ENCODE measurements around the gene TGFA. TPM values are rescaled to one million over a fixed set of nuclear protein-coding genes. Genes with fewer than 3 reads are reported as not detected.

The TGFA gene
- total and polyA plus RNA-seq, 7 experiments from 2014 or later: 0.44 to 3.2 (median 1.9) TPM; not detected in 1

- no peak overlapping the region for H3K27ac Mint-ChIP-seq
- CTCF ChIA-PET: no interaction called here
- no peak overlapping the region for H3K4me3 Mint-ChIP-seq
- Histone ChIP-seq H3K27ac (ENCODE audit: low read depth, low read length) (no peak overlapping the region), H3K36me3 (ENCODE audit: control insufficient read depth in 2 of 3, insufficient read depth in 3 of 3, low read length in 3 of 3) (no peaks in the 10 kb centered on the region), H3K27me3 (ENCODE audit: control insufficient read depth in 2 of 2, insufficient read depth in 2 of 2, low read length in 2 of 2) (no peaks in the 10 kb centered on the region), H3K4me3 (ENCODE audit: low read length) (no peak overlapping the region), H3K4me1 (ENCODE audit: control insufficient read depth in 2 of 2, insufficient read depth in 2 of 2, low read length in 2 of 2) (no peaks in the 10 kb centered on the region), H3K9me3 (ENCODE audit: control insufficient read depth in 2 of 3, low read length in 3 of 3) (no peaks in the 10 kb centered on the region)
- H3K27me3 Mint-ChIP-seq: peaks cover 0 to 22% (median 6%) of the 10 kb centered on the region in 5 donors
- intact Hi-C loops (cut with micrococcal nuclease): no loop called here
- H3K9me3 Mint-ChIP-seq: peaks cover 0 to 7% (median 0%) of the 10 kb centered on the region in 11 donors
- no peak for DNase-seq
- POLR2A ChIA-PET: no interaction called here
- no peak for ATAC-seq
- H3K4me1 Mint-ChIP-seq: peaks cover 0 to 2% (median 0%) of the 10 kb centered on the region in 7 donors
- no peaks in the 10 kb centered on the region for H3K36me3 Mint-ChIP-seq
Observed at GRCh38 chr2:70580352-70580751, 26.7 kb upstream of the TGFA start.

- no peak for ATAC-seq
- Histone ChIP-seq H3K27ac (ENCODE audit: low read depth, low read length) (no peak overlapping the region), H3K4me1 (ENCODE audit: control insufficient read depth in 2 of 2, insufficient read depth in 2 of 2, low read length in 2 of 2) (no peaks in the 10 kb centered on the region), H3K9me3 (ENCODE audit: control insufficient read depth in 2 of 3, low read length in 3 of 3) (no peaks in the 10 kb centered on the region), H3K4me3 (ENCODE audit: low read length) (no peak overlapping the region), H3K36me3 (ENCODE audit: control insufficient read depth in 2 of 3, insufficient read depth in 3 of 3, low read length in 3 of 3) (no peaks in the 10 kb centered on the region), H3K27me3 (ENCODE audit: control insufficient read depth in 2 of 2, insufficient read depth in 2 of 2, low read length in 2 of 2) (no peaks in the 10 kb centered on the region)
- H3K27me3 Mint-ChIP-seq: peaks cover 3 to 47% (median 7%) of the 10 kb centered on the region in 5 donors
- no peak for DNase-seq
- H3K27ac Mint-ChIP-seq: no peak overlapping the region
- POLR2A ChIA-PET: no interaction called here
- peaks cover 0 to 5% (median 0%) of the 10 kb centered on the region in 5 donors for H3K36me3 Mint-ChIP-seq
- CTCF ChIA-PET: interaction anchor here (0.6 kb wide), 1 partner anchor 14 kb away, joined by 4 read pairs; no protein-coding TSS in a partner anchor
- H3K9me3 Mint-ChIP-seq: peaks cover 0 to 9% (median 0%) of the 10 kb centered on the region in 11 donors
- H3K4me3 Mint-ChIP-seq: no peak overlapping the region
- intact Hi-C loops (cut with micrococcal nuclease): no loop called here
- peaks cover 2 to 8% (median 4%) of the 10 kb centered on the region in 7 donors for H3K4me1 Mint-ChIP-seq
Observed at GRCh38 chr2:70574618-70575017, 21.0 kb upstream of the TGFA start.

- intact Hi-C loops (cut with micrococcal nuclease): no loop called here
- no peaks in the 10 kb centered on the region for H3K27me3 ChIP-seq (ENCODE audit: control insufficient read depth in 2 of 2, insufficient read depth in 2 of 2, low read length in 2 of 2)
- Mint-ChIP-seq H3K4me1 (peaks cover 2 to 8% (median 4%) of the 10 kb centered on the region in 7 donors), H3K27me3 (peaks cover 3 to 49% (median 7%) of the 10 kb centered on the region in 5 donors), H3K27ac (no peak overlapping the region), H3K36me3 (peaks cover 0 to 5% (median 0%) of the 10 kb centered on the region in 5 donors), H3K4me3 (no peak overlapping the region), H3K9me3 (peaks cover 0 to 9% (median 0%) of the 10 kb centered on the region in 11 donors)
- DNase-seq: no peak
- no peak overlapping the region for H3K4me3 ChIP-seq (ENCODE audit: low read length)
- CTCF ChIA-PET: interaction anchor here (0.6 to 1.2 kb wide), 3 partner anchors 13 to 232 kb away, joined by 3 to 4 read pairs (median 3); no protein-coding TSS in a partner anchor
- H3K9me3 ChIP-seq (ENCODE audit: control insufficient read depth in 2 of 3, low read length in 3 of 3): no peaks in the 10 kb centered on the region
- H3K27ac ChIP-seq (ENCODE audit: low read depth, low read length): no peak overlapping the region
- POLR2A ChIA-PET: no interaction called here
- no peaks in the 10 kb centered on the region for H3K36me3 ChIP-seq (ENCODE audit: control insufficient read depth in 2 of 3, insufficient read depth in 3 of 3, low read length in 3 of 3)
- no peaks in the 10 kb centered on the region for H3K4me1 ChIP-seq (ENCODE audit: control insufficient read depth in 2 of 2, insufficient read depth in 2 of 2, low read length in 2 of 2)
- no peak for ATAC-seq
Observed at GRCh38 chr2:70574109-70574508, 20.5 kb upstream of the TGFA start.

GRCh38 chr2:70570041-70570661, 16.5 kb upstream of the TGFA start:
- intact Hi-C loops (cut with micrococcal nuclease): no loop called here
- ChIA-PET POLR2A (interaction anchor here (0.7 kb wide), 1 partner anchor 235 kb away, joined by 3 read pairs; no protein-coding TSS in a partner anchor), CTCF (no interaction called here)
- Mint-ChIP-seq H3K36me3 (peaks cover 0 to 5% (median 0%) of the 10 kb centered on the region in 5 donors), H3K27ac (no peak overlapping the region), H3K9me3 (peaks cover 0 to under 1% (median 0%) of the 10 kb centered on the region in 11 donors), H3K4me1 (peaks cover 2 to 8% (median 4%) of the 10 kb centered on the region in 7 donors), H3K27me3 (peaks cover 0 to 30% (median 5%) of the 10 kb centered on the region in 5 donors), H3K4me3 (no peak overlapping the region)
- DNase-seq: no peak
- no peak overlapping the region for H3K27ac ChIP-seq (ENCODE audit: low read depth, low read length)
- H3K36me3 ChIP-seq (ENCODE audit: control insufficient read depth in 2 of 3, insufficient read depth in 3 of 3, low read length in 3 of 3): no peaks in the 10 kb centered on the region
- H3K27me3 ChIP-seq (ENCODE audit: control insufficient read depth in 2 of 2, insufficient read depth in 2 of 2, low read length in 2 of 2): no peaks in the 10 kb centered on the region
- H3K9me3 ChIP-seq (ENCODE audit: control insufficient read depth in 2 of 3, low read length in 3 of 3): no peaks in the 10 kb centered on the region
- ATAC-seq: no peak
- H3K4me3 ChIP-seq (ENCODE audit: low read length): no peak overlapping the region
- no peaks in the 10 kb centered on the region for H3K4me1 ChIP-seq (ENCODE audit: control insufficient read depth in 2 of 2, insufficient read depth in 2 of 2, low read length in 2 of 2)

GRCh38 chr2:70569559-70569958, 15.9 kb upstream of the TGFA start:
- intact Hi-C loops (cut with micrococcal nuclease): no loop called here
- Mint-ChIP-seq H3K4me3 (no peak overlapping the region), H3K27ac (no peak overlapping the region), H3K36me3 (peaks cover 0 to 5% (median 0%) of the 10 kb centered on the region in 5 donors), H3K27me3 (peaks cover 0 to 26% (median 3%) of the 10 kb centered on the region in 5 donors), H3K4me1 (peaks cover 2 to 8% (median 4%) of the 10 kb centered on the region in 7 donors), H3K9me3 (no peaks in the 10 kb centered on the region)
- ATAC-seq (no peak), DNase-seq (no peak)
- ChIA-PET POLR2A (interaction anchor here (0.7 kb wide), 1 partner anchor 234 kb away, joined by 3 read pairs; no protein-coding TSS in a partner anchor), CTCF (no interaction called here)
- Histone ChIP-seq H3K4me1 (ENCODE audit: control insufficient read depth in 2 of 2, insufficient read depth in 2 of 2, low read length in 2 of 2) (no peaks in the 10 kb centered on the region), H3K36me3 (ENCODE audit: control insufficient read depth in 2 of 3, insufficient read depth in 3 of 3, low read length in 3 of 3) (no peaks in the 10 kb centered on the region), H3K27me3 (ENCODE audit: control insufficient read depth in 2 of 2, insufficient read depth in 2 of 2, low read length in 2 of 2) (no peaks in the 10 kb centered on the region), H3K27ac (ENCODE audit: low read depth, low read length) (no peak overlapping the region), H3K4me3 (ENCODE audit: low read length) (no peak overlapping the region), H3K9me3 (ENCODE audit: control insufficient read depth in 2 of 3, low read length in 3 of 3) (no peaks in the 10 kb centered on the region)

- ChIA-PET CTCF (no interaction called here), POLR2A (no interaction called here)
- no peaks in the 10 kb centered on the region for H3K9me3 ChIP-seq (ENCODE audit: control insufficient read depth in 2 of 3, low read length in 3 of 3)
- intact Hi-C loops (cut with micrococcal nuclease): no loop called here
- no peaks in the 10 kb centered on the region for H3K36me3 Mint-ChIP-seq
- no peak overlapping the region for H3K4me3 Mint-ChIP-seq
- no peak overlapping the region for H3K4me3 ChIP-seq (ENCODE audit: low read length)
- H3K27me3 Mint-ChIP-seq: peaks cover 0 to 9% (median 0%) of the 10 kb centered on the region in 5 donors
- no peak for DNase-seq
- no peaks in the 10 kb centered on the region for H3K4me1 ChIP-seq (ENCODE audit: control insufficient read depth in 2 of 2, insufficient read depth in 2 of 2, low read length in 2 of 2)
- H3K36me3 ChIP-seq (ENCODE audit: control insufficient read depth in 2 of 3, insufficient read depth in 3 of 3, low read length in 3 of 3): no peaks in the 10 kb centered on the region
- no peak for ATAC-seq
- no peaks in the 10 kb centered on the region for H3K4me1 Mint-ChIP-seq
- no peaks in the 10 kb centered on the region for H3K27me3 ChIP-seq (ENCODE audit: control insufficient read depth in 2 of 2, insufficient read depth in 2 of 2, low read length in 2 of 2)
- H3K27ac ChIP-seq (ENCODE audit: low read depth, low read length): no peak overlapping the region
- no peak overlapping the region for H3K27ac Mint-ChIP-seq
- peaks cover 0 to 2% (median 0%) of the 10 kb centered on the region in 11 donors for H3K9me3 Mint-ChIP-seq
Observed at GRCh38 chr2:70566906-70567305, 13.3 kb upstream of the TGFA start.

GRCh38 chr2:70566464-70566863, 12.8 kb upstream of the TGFA start:
- intact Hi-C loops (cut with micrococcal nuclease): no loop called here
- Mint-ChIP-seq H3K27ac (no peak overlapping the region), H3K4me3 (no peak overlapping the region), H3K27me3 (peaks cover 0 to 11% (median 0%) of the 10 kb centered on the region in 5 donors), H3K36me3 (no peaks in the 10 kb centered on the region), H3K4me1 (no peaks in the 10 kb centered on the region), H3K9me3 (peaks cover 0 to 2% (median 0%) of the 10 kb centered on the region in 11 donors)
- ChIA-PET POLR2A (no interaction called here), CTCF (no interaction called here)
- Histone ChIP-seq H3K27ac (ENCODE audit: low read depth, low read length) (no peak overlapping the region), H3K36me3 (ENCODE audit: control insufficient read depth in 2 of 3, insufficient read depth in 3 of 3, low read length in 3 of 3) (no peaks in the 10 kb centered on the region), H3K4me3 (ENCODE audit: low read length) (no peak overlapping the region), H3K9me3 (ENCODE audit: control insufficient read depth in 2 of 3, low read length in 3 of 3) (no peaks in the 10 kb centered on the region), H3K4me1 (ENCODE audit: control insufficient read depth in 2 of 2, insufficient read depth in 2 of 2, low read length in 2 of 2) (no peaks in the 10 kb centered on the region), H3K27me3 (ENCODE audit: control insufficient read depth in 2 of 2, insufficient read depth in 2 of 2, low read length in 2 of 2) (no peaks in the 10 kb centered on the region)
- ATAC-seq (no peak), DNase-seq (no peak)

Data from naive thymus-derived CD4-positive, alpha-beta T cell (primary cell).